ENCODE measurements around the gene SLC40A1. TPM values are rescaled to one million over a fixed set of nuclear protein-coding genes. Genes with fewer than 3 reads are reported as not detected.

Gene SLC40A1
- total and polyA plus RNA-seq, 7 donors, result 8.4 to 65.7 (median 27.8) TPM

GRCh38 chr2:189538402-189538801 lies 42.2 kb downstream of the SLC40A1 start:
- peaks cover 30% of the 10 kb centered on the region for H3K4me1 ChIP-seq
- intact Hi-C loops (cut with DNase I), result no loop called here
- no peak for TF ChIP-seq CTCF (IDR thresholded peaks at IDR 0.05)
- H3K36me3 ChIP-seq (ENCODE audit: insufficient read depth in 1 of 2, low read depth in 1 of 2), result no peaks in the 10 kb centered on the region
- H3K9me3 ChIP-seq, result peaks cover 4% of the 10 kb centered on the region
- WGBS, 3 donors, result 47 to 92% (median 91%) methylated on average over 1 of the region's 1 CpG
- ATAC-seq (no peak), DNase-seq (no peak)
- H3K27ac ChIP-seq, result no peak overlapping the region
- H3K27me3 ChIP-seq (ENCODE audit: insufficient read depth in 3 of 3, low read length in 2 of 3), result no peaks in the 10 kb centered on the region
- no peak overlapping the region for H3K4me3 ChIP-seq

- Histone ChIP-seq H3K9me3 (no peaks in the 10 kb centered on the region), H3K36me3 (ENCODE audit: insufficient read depth in 1 of 2, low read depth in 1 of 2) (no peaks in the 10 kb centered on the region), H3K27ac (no peak overlapping the region), H3K4me3 (no peak overlapping the region), H3K27me3 (ENCODE audit: insufficient read depth in 3 of 3, low read length in 2 of 3) (no peaks in the 10 kb centered on the region), H3K4me1 (peaks cover 30% of the 10 kb centered on the region)
- DNase-seq, result no peak
- TF ChIP-seq CTCF (IDR thresholded peaks at IDR 0.05), result no peak
- ATAC-seq, result no peak
- intact Hi-C loops (cut with DNase I), result no loop called here
- 88 to 91% (median 88%) methylated on average over 3 of the region's 3 CpGs for WGBS, 3 donors
Observed at GRCh38 chr2:189536830-189537229, 43.8 kb downstream of the SLC40A1 start.

DNA sequence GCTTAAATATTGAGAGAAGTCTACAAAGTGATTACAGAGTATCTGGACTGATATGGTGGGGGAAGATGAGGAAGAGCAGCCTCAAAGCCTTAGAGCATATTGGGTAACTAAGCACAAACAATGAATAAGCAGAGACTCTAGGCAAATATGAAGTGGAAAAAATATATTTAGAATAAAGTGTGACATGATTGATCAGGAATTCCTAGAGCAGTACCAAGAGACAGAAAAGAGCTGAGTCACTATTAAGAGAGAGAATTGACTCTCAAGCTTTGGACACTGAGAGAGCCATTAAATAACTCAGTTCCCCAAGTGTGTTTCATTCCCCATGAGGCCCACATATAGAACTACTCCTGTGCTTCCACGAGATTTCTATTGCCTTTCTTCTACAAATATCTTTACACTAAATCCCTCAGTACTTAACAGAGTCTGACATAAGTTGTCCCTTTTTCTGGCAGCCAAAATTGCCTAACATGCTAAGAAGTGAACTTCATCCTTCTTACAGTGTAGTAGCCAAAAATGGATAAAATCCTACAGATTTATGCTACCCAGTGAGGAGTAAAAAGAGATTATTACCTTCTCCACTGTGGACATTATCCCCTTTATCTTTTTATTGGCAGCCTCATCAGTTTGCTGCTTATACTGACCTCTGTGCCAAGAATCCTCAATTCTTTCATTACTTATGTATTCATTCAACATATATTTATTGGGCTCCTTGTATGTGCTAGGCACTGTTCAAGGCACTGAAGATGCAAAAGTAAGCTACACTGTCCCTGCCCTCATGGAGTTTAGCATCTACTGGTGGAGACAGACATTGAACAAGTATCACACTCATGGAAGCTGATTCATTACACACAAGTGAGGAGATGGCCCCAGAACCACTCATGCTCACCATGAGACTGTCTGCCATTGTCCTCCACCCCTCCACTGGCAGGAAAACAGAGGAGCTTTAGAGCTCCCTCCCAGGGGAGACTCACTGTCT lies 45.4 kb downstream of the SLC40A1 start:
- ATAC-seq (peak; percentile 36 to 66 (median 42)), DNase-seq (no peak)
- WGBS, 3 donors, result 43 to 65% (median 51%) methylated on average over 1 of the region's 1 CpG
- no peak overlapping the region for H3K4me3 ChIP-seq
- H3K9me3 ChIP-seq, result no peaks in the 10 kb centered on the region
- no peaks in the 10 kb centered on the region for H3K36me3 ChIP-seq (ENCODE audit: insufficient read depth in 1 of 2, low read depth in 1 of 2)
- intact Hi-C loops (cut with DNase I), result no loop called here
- TF ChIP-seq CTCF (IDR thresholded peaks at IDR 0.05), result no peak
- H3K27me3 ChIP-seq (ENCODE audit: insufficient read depth in 3 of 3, low read length in 2 of 3), result no peaks in the 10 kb centered on the region
- H3K4me1 ChIP-seq, result peaks cover 21% of the 10 kb centered on the region
- H3K27ac ChIP-seq, result peak overlapping the region; percentile 27

DNA sequence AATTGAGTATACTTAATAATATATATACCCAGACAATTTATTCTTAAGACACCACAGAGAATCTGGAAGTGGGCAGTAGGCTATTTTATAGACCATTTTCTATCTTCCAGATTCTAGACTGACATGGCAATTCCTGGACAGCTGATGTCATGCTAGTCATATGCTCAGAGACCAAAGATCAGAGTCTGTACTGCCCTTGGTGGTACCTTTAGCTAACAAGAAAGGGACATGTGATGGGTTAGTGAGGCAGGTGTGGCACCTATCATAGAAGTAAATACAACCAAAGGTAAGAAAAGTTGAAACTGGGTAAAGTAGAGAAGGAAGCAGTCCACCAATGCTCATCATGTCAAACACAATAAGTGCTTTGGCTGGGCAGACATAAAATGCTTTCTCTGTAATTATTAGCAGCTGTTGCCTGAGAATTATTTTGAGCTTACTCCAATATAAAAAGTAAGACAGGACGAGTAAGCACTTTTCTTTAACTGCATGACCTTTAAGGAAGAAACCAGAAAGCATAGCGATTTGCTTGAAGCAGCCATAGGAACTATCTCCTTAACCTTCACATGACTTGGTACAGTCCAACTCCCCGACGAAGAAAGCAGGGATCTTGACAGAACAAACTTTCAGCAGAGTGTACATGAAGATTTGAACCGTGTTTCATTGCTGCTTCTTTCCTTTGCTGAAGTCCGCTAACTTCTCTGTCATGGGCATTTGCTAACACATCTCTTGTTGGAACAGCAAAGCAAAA lies 47.1 kb downstream of the SLC40A1 start:
- H3K4me3 ChIP-seq, result no peak overlapping the region
- 60 to 69% (median 62%) methylated on average over 6 of the region's 6 CpGs for WGBS, 3 donors
- no peak for ATAC-seq
- H3K27ac ChIP-seq, result no peak overlapping the region
- TF ChIP-seq CTCF (IDR thresholded peaks at IDR 0.05), result no peak
- H3K9me3 ChIP-seq, result no peaks in the 10 kb centered on the region
- H3K27me3 ChIP-seq (ENCODE audit: insufficient read depth in 3 of 3, low read length in 2 of 3), result no peaks in the 10 kb centered on the region
- intact Hi-C loops (cut with DNase I), result no loop called here
- H3K4me1 ChIP-seq, result peaks cover 22% of the 10 kb centered on the region
- DNase-seq, result no peak
- H3K36me3 ChIP-seq (ENCODE audit: insufficient read depth in 1 of 2, low read depth in 1 of 2), result no peaks in the 10 kb centered on the region
